Renal cortex interstitium (tissue), 15 donors: Measurements from ENCODE around the gene SLC30A1. TPM values are rescaled to one million over a fixed set of nuclear protein-coding genes. Genes with fewer than 3 reads are reported as not detected.
"Not testable (repeated sequence)": the region's sequence is repeated elsewhere in the genome, so short reads cannot be mapped to it uniquely, and the experiment has no call there.

Source experiments
- DNase-seq, 11 donors: peaks; one replicate each; pipeline ENCODE4 v3.0.0-alpha.2; 2013; ENCODE audit warnings: low read depth in 9 of 11, low spot score in 4 of 11; ENCODE audit errors: extremely low read depth in 1 of 11
- long read RNA-seq, 16 experiments: transcript quantifications; one replicate each; lab custom pipeline, GENCODE V29; 2026
- polyA plus RNA-seq, 3 donors: library from polyadenylated mRNA; unstranded; fragments of 120-200 nt; gene quantifications; one replicate each; pipeline ENCODE4 v1.2.1, GENCODE V29; 2013; ENCODE audit not compliant: insufficient read length in 3 of 3

Gene SLC30A1, protein sequence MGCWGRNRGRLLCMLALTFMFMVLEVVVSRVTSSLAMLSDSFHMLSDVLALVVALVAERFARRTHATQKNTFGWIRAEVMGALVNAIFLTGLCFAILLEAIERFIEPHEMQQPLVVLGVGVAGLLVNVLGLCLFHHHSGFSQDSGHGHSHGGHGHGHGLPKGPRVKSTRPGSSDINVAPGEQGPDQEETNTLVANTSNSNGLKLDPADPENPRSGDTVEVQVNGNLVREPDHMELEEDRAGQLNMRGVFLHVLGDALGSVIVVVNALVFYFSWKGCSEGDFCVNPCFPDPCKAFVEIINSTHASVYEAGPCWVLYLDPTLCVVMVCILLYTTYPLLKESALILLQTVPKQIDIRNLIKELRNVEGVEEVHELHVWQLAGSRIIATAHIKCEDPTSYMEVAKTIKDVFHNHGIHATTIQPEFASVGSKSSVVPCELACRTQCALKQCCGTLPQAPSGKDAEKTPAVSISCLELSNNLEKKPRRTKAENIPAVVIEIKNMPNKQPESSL
- polyA plus RNA-seq: 10 to 100 TPM; 28.3 to 34.5 (median 34.3) TPM
- long read RNA-seq, donor 1, full-length matches to known transcripts: 8 of 8 reads
- long read RNA-seq, donor 1, partial matches to known transcripts: 0 of 8 reads
- long read RNA-seq, donor 1, other reads (novel, unspliced or antisense): 0 of 8 reads
- long read RNA-seq, donor 2, full-length matches to known transcripts: 9 of 9 reads
- long read RNA-seq, donor 2, partial matches to known transcripts: 0 of 9 reads
- long read RNA-seq, donor 2, other reads (novel, unspliced or antisense): 0 of 9 reads
- long read RNA-seq, donor 3, full-length matches to known transcripts: 17 of 17 reads
- long read RNA-seq, donor 3, partial matches to known transcripts: 0 of 17 reads
- long read RNA-seq, donor 3, other reads (novel, unspliced or antisense): 0 of 17 reads
- long read RNA-seq, donor 4, full-length matches to known transcripts: 7 of 7 reads
- long read RNA-seq, donor 4, partial matches to known transcripts: 0 of 7 reads
- long read RNA-seq, donor 4, other reads (novel, unspliced or antisense): 0 of 7 reads
- long read RNA-seq, donor 5: 0 reads
- long read RNA-seq, donor 6, full-length matches to known transcripts: 17 of 22 reads
- long read RNA-seq, donor 6, partial matches to known transcripts: 5 of 22 reads
- long read RNA-seq, donor 6, other reads (novel, unspliced or antisense): 0 of 22 reads
- long read RNA-seq, donor 7, full-length matches to known transcripts: 10 of 10 reads
- long read RNA-seq, donor 7, partial matches to known transcripts: 0 of 10 reads
- long read RNA-seq, donor 7, other reads (novel, unspliced or antisense): 0 of 10 reads
- long read RNA-seq, donor 8, full-length matches to known transcripts: 19 of 19 reads
- long read RNA-seq, donor 8, partial matches to known transcripts: 0 of 19 reads
- long read RNA-seq, donor 8, other reads (novel, unspliced or antisense): 0 of 19 reads
- long read RNA-seq, donor 9, full-length matches to known transcripts: 12 of 12 reads
- long read RNA-seq, donor 9, partial matches to known transcripts: 0 of 12 reads
- long read RNA-seq, donor 9, other reads (novel, unspliced or antisense): 0 of 12 reads
- long read RNA-seq, donor 10, full-length matches to known transcripts: 10 of 10 reads
- long read RNA-seq, donor 10, partial matches to known transcripts: 0 of 10 reads
- long read RNA-seq, donor 10, other reads (novel, unspliced or antisense): 0 of 10 reads
- long read RNA-seq, donor 11, full-length matches to known transcripts: 13 of 13 reads
- long read RNA-seq, donor 11, partial matches to known transcripts: 0 of 13 reads
- long read RNA-seq, donor 11, other reads (novel, unspliced or antisense): 0 of 13 reads
- long read RNA-seq, donor 12, full-length matches to known transcripts: 3 of 3 reads
- long read RNA-seq, donor 12, partial matches to known transcripts: 0 of 3 reads
- long read RNA-seq, donor 12, other reads (novel, unspliced or antisense): 0 of 3 reads
- long read RNA-seq, donor 13, full-length matches to known transcripts: 16 of 16 reads
- long read RNA-seq, donor 13, partial matches to known transcripts: 0 of 16 reads
- long read RNA-seq, donor 13, other reads (novel, unspliced or antisense): 0 of 16 reads
- long read RNA-seq, donor 14, full-length matches to known transcripts: 9 of 9 reads
- long read RNA-seq, donor 14, partial matches to known transcripts: 0 of 9 reads
- long read RNA-seq, donor 14, other reads (novel, unspliced or antisense): 0 of 9 reads
- long read RNA-seq, donor 15, full-length matches to known transcripts: 6 of 6 reads
- long read RNA-seq, donor 15, partial matches to known transcripts: 0 of 6 reads
- long read RNA-seq, donor 15, other reads (novel, unspliced or antisense): 0 of 6 reads
- long read RNA-seq, donor 16, full-length matches to known transcripts: 26 of 90 reads
- long read RNA-seq, donor 16, partial matches to known transcripts: 64 of 90 reads
- long read RNA-seq, donor 16, other reads (novel, unspliced or antisense): 0 of 90 reads

DNA sequence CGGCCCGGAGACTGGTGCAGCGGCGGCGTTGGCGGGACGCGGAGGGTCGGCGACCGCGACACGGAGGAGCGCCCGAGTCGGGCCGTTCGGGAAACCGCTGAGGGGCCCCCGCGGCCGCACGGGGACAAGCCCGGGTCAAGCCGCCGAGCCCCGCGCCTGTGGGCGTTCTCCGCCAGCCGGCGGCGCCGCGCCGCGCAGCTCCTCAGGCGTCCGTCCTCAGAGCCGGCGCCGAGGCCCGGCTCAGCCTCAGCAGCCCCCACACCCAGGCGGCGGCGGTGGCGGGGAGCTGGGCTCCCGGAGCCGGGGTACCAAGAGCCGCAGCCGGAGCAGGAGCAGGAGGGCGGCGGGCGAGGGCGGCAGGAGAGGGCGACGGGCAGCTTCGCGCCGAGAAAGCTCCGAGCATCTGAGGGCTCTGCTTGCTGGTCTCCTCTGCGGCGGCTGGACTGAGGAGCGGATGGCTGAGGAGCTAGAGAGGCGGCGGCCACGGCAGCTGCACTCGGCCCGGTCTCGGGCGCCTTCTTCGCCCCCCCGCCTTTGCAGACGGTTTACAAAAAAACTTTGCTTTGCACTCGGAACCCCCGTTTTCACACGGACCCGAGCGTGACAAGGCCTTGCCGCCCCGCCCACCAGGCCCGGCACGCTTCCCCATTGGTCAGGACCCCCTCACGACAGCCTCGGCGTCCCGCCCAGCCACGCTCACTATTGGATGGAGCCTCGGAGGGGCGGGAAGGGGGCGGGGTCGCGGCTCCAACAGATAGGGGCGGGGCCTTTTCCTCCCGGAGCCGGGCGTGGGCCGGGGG, at the start of gene SLC30A1:
Gene SLC30A1, minus strand, starts transcription at position 522 of the 800 bp plus-strand sequence. CDS start 549 bp downstream, outside the sequence.
- peak; percentile 87 to 97 (median 95) for DNase-seq

DNA sequence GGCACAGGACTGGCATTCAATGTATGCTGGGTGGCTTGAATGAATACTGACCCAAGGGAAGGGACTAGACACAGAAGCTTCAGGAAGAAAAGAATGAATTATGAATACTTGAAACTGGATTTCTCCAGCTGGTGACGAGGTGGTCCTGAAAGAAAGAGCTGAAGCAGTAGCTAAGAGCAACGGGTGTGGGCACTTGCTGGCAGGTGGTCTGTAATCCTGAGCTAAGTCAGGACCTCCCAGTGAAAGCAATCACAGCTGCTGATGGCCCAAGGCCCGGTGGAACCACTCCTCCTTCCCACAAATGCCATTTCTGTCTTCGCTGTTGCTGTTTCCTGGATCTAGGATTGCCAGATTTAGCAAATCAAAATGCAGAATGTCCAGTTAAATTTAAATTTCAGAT, 49.5 kb upstream of the SLC30A1 start:
- no peak for DNase-seq

DNA sequence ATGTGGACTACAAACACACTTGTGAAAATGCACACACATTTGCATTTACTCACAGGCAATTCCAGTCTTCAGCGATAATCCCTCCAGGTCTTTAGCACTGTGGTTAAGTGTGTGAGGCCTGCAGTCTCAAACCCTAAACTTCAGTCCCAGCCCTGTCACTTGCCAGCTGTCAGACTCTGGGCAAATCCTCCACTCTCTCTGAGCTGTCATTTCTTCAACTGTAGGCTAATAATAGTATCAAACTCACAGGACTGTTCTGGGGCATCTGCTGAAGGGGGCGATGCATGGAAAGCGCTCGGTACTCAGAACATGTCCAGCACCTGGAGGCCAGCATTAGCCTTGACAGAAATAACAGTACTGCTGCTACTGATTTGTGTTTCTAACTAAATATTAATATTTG, 48.3 kb upstream of the SLC30A1 start:
- DNase-seq: no peak

DNA sequence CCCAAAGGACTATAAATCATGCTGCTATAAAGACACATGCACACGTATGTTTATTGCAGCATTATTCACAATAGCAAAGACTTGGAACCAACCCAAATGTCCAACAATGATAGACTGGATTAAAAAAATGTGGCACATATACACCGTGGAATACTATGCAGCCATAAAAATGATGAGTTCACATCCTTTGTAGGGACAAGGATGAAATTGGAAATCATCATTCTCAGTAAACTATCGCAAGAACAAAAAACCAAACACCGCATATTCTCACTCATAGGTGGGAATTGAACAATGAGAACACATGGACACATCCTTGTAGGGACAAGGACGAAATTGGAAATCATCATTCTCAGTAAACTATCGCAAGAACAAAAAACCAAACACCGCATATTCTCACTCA, 46.9 kb upstream of the SLC30A1 start:
- DNase-seq: not testable (repeated sequence)

DNA sequence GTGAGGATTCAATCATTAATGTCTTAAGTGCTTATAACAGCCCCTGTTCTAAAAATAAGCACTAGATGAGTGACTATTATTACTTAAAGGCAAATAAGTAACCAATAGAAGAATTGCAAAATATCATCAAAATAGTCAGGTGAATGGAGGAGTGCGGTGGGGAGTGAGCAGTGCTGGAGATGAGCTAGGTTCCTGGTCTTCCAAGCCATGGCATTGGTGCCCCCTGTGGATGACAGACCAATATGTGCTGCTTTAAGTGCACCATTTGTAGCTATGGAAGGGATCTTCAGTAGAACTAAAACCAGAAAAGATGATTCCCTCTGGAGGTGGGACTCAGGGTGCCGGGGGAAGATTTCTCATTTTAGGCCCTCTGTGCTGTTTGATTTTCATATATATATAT, 46.1 kb upstream of the SLC30A1 start:
- no peak for DNase-seq

DNA sequence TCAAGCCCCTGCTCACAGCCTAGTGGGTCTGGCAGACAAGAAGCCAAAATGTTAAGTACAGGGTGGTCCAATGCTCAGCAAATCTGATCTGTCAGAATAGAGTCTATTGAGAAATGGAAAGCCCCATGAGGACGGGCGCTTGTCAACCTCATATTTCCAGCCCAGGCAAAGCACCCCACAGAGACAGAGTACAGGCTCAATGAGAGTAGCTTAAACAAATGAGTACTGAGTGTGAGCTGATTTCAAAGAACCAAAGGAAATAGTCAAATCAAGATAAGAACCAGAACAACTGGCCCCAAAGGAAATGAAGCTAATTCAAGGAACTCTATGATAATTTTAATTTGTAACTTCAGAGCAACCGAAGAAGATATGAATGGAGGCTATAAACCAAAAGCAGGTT, 44.6 kb upstream of the SLC30A1 start:
- DNase-seq: no peak

DNA sequence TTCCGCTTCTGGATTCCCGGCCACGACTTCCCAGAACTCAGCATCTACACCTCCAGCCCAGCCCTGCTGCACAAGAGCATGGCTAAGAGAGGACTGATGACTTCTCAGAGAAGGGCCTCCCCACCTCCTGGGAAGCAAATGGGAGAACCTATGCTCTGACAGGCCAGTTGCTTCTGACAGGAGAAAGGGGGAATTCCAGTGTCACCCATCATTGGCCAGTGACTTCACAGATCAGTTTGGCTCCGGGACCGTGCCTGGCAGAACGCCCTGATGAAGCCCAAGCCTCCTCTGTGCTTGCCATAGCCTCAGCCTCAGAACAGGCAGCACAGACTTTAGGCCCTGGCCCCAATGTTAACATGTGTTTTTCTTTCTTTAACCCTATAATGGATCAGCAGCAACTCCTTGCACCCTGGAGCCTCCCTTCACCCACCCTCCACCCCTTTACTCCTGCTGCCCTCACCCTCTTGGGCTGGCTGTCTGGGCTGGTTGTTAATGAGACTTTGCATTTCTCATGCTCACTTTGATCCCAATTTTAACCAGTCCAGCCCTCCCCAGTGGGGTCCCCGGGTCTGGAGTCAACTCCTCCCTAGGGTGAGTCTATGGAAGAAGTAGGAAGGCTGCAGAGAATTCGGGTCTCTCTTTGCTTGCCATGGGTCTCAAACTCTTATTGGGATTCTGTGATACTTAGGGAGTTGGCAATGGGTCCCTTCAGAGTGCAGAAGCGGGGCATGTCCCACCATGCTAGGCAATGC, 42.7 kb upstream of the SLC30A1 start:
- DNase-seq: no peak

DNA sequence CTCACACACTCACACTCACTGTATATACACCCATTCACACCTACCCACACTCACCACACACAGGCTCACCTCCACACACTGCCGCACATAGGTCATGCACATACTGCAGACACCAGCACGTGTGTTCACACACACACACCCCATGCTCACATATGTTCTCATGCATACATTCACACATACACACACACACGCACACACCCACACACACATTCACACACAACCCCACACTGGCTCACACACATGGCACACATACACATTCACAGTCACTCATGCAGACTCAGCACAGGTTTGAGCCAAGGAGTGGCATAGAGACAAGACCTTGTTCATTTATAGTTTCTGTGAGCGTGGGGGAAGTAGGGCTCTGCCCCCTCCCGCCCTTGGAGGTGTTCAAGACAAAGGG, 41.1 kb upstream of the SLC30A1 start:
- DNase-seq: no peak

DNA sequence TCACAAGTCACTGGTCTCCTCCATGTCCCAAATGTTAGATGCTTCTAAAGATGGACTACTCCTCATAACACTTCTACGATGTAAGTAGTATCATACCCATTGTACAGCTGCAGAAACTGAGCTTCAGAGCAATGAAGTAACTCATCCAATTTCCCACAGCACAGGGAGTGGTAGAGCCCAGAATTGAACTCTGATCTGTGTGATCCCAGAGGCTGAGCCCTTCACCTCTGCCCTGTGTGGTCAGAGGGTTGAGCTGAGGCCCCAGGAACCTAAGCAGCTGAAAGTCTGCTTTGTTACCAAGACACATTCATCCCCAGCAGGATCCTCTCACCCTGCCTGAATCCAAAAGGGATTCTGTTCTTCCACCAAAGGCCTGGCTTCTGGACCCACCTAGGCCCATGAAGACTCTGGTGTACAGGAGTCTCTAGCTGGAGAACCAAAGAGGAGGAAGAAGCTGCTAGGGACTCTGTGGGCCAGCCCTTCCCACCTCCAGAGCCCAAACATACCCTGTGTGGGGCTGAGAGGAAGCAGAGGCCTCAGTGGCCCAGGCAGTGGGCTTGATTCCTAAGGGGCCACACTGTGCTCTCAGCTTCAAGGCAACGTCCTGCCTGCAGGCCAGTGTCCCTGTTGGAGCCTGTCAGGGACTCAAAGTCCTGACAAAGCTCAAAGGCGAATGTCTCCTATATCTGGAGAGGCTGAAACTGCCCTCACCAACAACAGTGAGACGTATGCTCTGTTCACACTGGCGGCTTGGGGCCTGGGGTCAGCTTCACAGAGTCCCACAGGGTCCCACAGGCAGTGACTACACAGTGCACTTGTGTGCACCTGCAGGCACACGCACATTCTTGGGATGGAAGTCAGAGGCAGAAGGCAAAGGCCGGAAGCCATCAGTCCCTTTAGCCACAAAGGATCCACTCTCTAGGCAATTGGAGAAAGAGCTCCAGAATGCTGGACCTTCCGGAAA, 40.4 kb upstream of the SLC30A1 start:
- DNase-seq: no peak

DNA sequence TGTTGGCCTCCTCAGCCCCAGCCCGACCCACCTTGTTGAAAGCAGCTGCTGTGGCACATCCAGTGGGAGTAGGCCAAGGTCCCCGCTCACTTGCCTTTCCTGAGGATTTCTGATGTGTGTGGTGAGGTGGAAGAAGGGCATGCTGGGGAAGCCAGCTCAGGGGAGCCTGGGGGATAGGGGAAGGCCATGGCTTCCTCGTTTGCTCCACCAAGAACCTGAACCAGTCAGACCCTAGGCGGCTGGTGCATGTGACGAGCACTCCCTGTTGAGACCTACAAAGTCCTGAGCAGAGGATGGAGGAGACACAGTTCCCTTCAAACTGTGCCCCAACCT, 38.0 kb upstream of the SLC30A1 start:
- DNase-seq: no peak

DNA sequence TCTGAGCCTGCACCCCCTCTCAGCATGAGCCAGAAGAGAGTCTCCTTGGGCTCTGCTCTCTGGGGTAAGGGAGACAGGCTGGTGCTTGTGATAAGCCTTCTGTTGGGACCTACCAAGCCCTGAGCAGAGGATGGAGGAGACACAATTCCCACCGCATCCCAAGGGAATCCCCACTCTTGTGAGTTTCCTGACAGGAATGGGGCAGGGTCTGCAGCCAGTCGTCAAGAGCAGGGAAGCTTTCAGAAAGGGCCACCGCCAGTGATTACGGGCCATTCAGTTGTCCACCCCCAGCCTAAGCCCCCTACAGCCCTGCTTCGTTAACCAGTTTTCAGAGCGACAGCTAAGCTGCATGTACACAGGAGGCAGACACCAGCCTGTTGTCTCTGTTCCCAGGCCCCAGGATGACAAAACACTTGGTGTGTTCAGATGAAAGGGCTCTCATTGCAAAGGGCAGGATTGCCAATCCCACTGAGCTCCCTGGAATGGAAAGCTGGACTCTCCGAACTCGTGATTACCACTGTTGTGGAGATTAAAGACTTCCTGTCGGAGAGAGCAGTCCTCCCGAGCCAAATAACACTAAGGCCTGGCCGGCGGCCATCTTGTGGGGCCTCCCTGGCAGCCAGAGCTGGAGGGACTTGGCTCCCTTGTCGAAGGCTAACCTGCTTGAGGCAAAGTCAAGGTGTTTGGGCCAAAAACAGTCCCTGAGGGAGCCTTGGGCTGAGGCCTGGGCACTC, 37.4 kb upstream of the SLC30A1 start:
- DNase-seq: no peak

DNA sequence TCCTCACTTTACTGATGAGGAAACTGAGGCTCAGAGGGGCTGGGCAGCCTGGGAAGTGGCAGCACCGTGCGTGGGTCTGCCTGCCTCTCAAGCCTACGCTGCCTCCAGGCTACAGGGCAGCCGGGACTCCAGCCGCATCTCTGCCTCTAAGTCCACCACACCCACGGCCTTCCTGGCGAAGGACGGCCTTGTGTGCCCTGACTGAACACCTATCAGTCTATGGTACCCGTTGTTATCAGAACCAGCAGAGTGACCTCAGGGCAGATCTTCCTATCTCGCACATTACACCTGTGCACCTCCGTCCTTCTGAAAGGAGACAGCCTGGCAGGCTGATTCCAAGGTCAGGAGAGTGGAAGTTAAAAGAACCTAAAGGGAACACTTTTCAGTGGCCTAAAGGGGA, 35.7 kb upstream of the SLC30A1 start:
- DNase-seq: no peak

DNA sequence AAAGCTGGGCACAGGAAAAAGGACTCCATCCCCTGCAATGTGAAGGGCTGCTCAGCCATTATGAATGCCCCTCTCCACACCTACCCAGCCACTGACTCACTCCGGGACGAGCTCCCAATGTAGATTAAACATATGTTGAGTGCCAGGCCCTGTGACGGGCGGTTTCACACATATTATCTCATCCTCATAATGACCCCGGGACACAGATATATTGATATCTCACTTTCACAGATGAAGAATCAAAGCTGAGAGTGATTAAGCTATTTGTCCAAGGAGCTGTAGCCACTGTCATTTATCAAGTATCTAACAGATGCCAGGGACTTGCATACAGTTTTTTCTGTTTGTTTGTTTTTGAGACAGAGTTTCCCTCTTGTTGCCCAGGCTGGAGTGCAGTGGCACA, 35.0 kb upstream of the SLC30A1 start:
- no peak for DNase-seq
